Sigmoid colon (tissue), 7 donors: ENCODE data around the gene ARHGAP10. TPM values are rescaled to one million over a fixed set of nuclear protein-coding genes. Genes with fewer than 3 reads are reported as not detected.

Experiments used
- DNase-seq: peaks from one replicate; pipeline ENCODE4 v3.0.0-alpha.2; 2019
- H3K27ac ChIP-seq, 4 donors: fragments of 200-600 bp; sonication (generic); one replicate each; pipeline ENCODE4 v1.5.1; 2016 to 2019; ENCODE audit warnings: mild to moderate bottlenecking in 1 of 4
- H3K27me3 ChIP-seq, 3 donors: fragments of 200-600 bp; sonication (generic); one replicate each; pipeline ENCODE4 v1.5.1; 2019; ENCODE audit warnings: mild to moderate bottlenecking in 1 of 3
- H3K36me3 ChIP-seq, 4 donors: fragments of 200-600 bp; sonication (generic); one replicate each; pipeline ENCODE4 v1.5.1; 2016 to 2019
- H3K4me1 ChIP-seq, 4 donors: fragments of 200-600 bp; sonication (generic); one replicate each; pipeline ENCODE4 v1.5.1; 2017 to 2019
- H3K4me3 ChIP-seq, 4 donors: fragments of 200-600 bp; sonication (generic); one replicate each; pipeline ENCODE4 v1.5.1; 2017 to 2019; ENCODE audit warnings: mild to moderate bottlenecking in 2 of 4, moderate library complexity in 1 of 4
- H3K9me3 ChIP-seq, 4 donors: fragments of 200-600 bp in 3 of 4; sonication (generic) in 3 of 4; one replicate each; pipeline versions ENCODE4 v1.5.1 to v1.6.1; 2013 to 2019
- CTCF ChIP-seq, 4 experiments: fragments of 450-650 bp in 3 of 4; fragments of 200-600 bp in 1 of 4; IDR thresholded peaks; one replicate each; pipeline ENCODE4 v1.5.1; 2016 to 2019; ENCODE audit warnings: antibody characterized with exemption in 4 of 4, mild to moderate bottlenecking in 3 of 4, moderate library complexity in 2 of 4
- EP300 ChIP-seq, 4 donors: sonication (generic); formaldehyde crosslinking; IDR thresholded peaks; one replicate each; pipeline ENCODE4 v1.6.1; 2017; ENCODE audit warnings: antibody characterized with exemption in 4 of 4
- POLR2A ChIP-seq, 2 donors: fragments of 450-650 bp; IDR thresholded peaks; one replicate each; pipeline ENCODE4 v1.6.1; 2016; ENCODE audit warnings: antibody characterized with exemption in 2 of 2, mild to moderate bottlenecking in 2 of 2, moderate library complexity in 2 of 2
- POLR2AphosphoS5 ChIP-seq, 4 donors: sonication (generic); formaldehyde crosslinking; IDR thresholded peaks; one replicate each; pipeline ENCODE4 v1.6.1; 2017; ENCODE audit warnings: antibody characterized with exemption in 4 of 4
- WGBS, 2 donors: extraction: QIAGEN DNeasy Blood & Tissue Kit; methylation state at CpG; one replicate each; pipeline ENCODE4 v1.1.7; 2013; 5-methylcytosine and 5-hydroxymethylcytosine counted together
- intact Hi-C: fragments of 100-400 bp; cut with DNase I; formaldehyde crosslinking; loops from one replicate; pipeline ENCODE4 v1.15.1; 2023
- polyA plus RNA-seq, 3 donors: library from polyadenylated mRNA; stranded (reverse); fragments of 200-250 nt; gene quantifications; one replicate each; pipeline ENCODE4 v1.2.3, GENCODE V29; 2013
- total RNA-seq, 4 donors: library from RNA; depleted of rRNA; stranded (reverse); fragments of >200 nt; gene quantifications; one replicate each; pipeline ENCODE4 v1.1.0, GENCODE V29; 2016
- donor health status: healthy with polysubstance abuse.
- donor health status: Bipolar disorder and iron deficiency.
- donor health status: healthy.

The ARHGAP10 gene
- total and polyA plus RNA-seq, 7 donors, result 3.0 to 158 (median 123) TPM

- Histone ChIP-seq H3K4me3 (no peak overlapping the region), H3K9me3 (no peaks in the 10 kb centered on the region), H3K27ac (no peak overlapping the region), H3K27me3 (no peaks in the 10 kb centered on the region), H3K36me3 (no peaks in the 10 kb centered on the region), H3K4me1 (peaks cover 0 to 86% (median 70%) of the 10 kb centered on the region in 4 donors)
- 46 to 69% methylated on average over 3 of the region's 3 CpGs for WGBS, 2 donors
- intact Hi-C loops, result no loop called here
- DNase-seq, result no peak
- TF ChIP-seq POLR2A (IDR thresholded peaks at IDR 0.05), result no peak
- no peak for TF ChIP-seq EP300 (IDR thresholded peaks at IDR 0.05)
Observed at GRCh38 chr4:147809211-147809610, 77.3 kb downstream of the ARHGAP10 start.

- Histone ChIP-seq H3K4me1 (peaks cover 0 to 94% (median 86%) of the 10 kb centered on the region in 4 donors), H3K9me3 (no peaks in the 10 kb centered on the region), H3K4me3 (no peak overlapping the region), H3K27ac (peak overlapping the region; percentile 71 to 81 (median 78)), H3K27me3 (no peaks in the 10 kb centered on the region), H3K36me3 (no peaks in the 10 kb centered on the region)
- TF ChIP-seq POLR2A (IDR thresholded peaks at IDR 0.05) (no peak), CTCF (IDR thresholded peaks at IDR 0.05) (no peak), EP300 (IDR thresholded peaks at IDR 0.05) (no peak), POLR2AphosphoS5 (IDR thresholded peaks at IDR 0.05) (no peak)
- intact Hi-C loops, result no loop called here
- DNase-seq, result no peak
- WGBS, 2 donors, result 84 to 88% methylated on average over 6 of the region's 6 CpGs
Observed at GRCh38 chr4:147811878-147812277, 80.0 kb downstream of the ARHGAP10 start.

GRCh38 chr4:147813109-147813773 lies 81.4 kb downstream of the ARHGAP10 start:
- TF ChIP-seq POLR2AphosphoS5 (IDR thresholded peaks at IDR 0.05) (peak in 3 of 4 donors; percentile 6 to 26 (median 20)), POLR2A (IDR thresholded peaks at IDR 0.05) (no peak), EP300 (IDR thresholded peaks at IDR 0.05) (no peak)
- intact Hi-C loops, result no loop called here
- H3K27me3 ChIP-seq, result no peaks in the 10 kb centered on the region
- peak overlapping the region; percentile 71 to 81 (median 78) for H3K27ac ChIP-seq
- no peaks in the 10 kb centered on the region for H3K9me3 ChIP-seq
- no peaks in the 10 kb centered on the region for H3K36me3 ChIP-seq
- H3K4me3 ChIP-seq, result no peak overlapping the region
- no peak for DNase-seq
- H3K4me1 ChIP-seq, result peaks cover 0 to 99% (median 97%) of the 10 kb centered on the region in 4 donors
- WGBS, 2 donors, result 84 to 87% methylated on average over 7 of the region's 7 CpGs

GRCh38 chr4:147813973-147814372 lies 82.1 kb downstream of the ARHGAP10 start:
- peaks cover 0 to 96% (median 91%) of the 10 kb centered on the region in 4 donors for H3K4me1 ChIP-seq
- H3K9me3 ChIP-seq, result no peaks in the 10 kb centered on the region
- H3K36me3 ChIP-seq, result no peaks in the 10 kb centered on the region
- WGBS, 2 donors, result 80 to 90% methylated on average over 6 of the region's 6 CpGs
- DNase-seq, result no peak
- H3K4me3 ChIP-seq, result no peak overlapping the region
- TF ChIP-seq POLR2A (IDR thresholded peaks at IDR 0.05), result no peak
- TF ChIP-seq EP300 (IDR thresholded peaks at IDR 0.05), result no peak
- TF ChIP-seq CTCF (IDR thresholded peaks at IDR 0.05), result no peak
- no peak for TF ChIP-seq POLR2AphosphoS5 (IDR thresholded peaks at IDR 0.05)
- no peaks in the 10 kb centered on the region for H3K27me3 ChIP-seq
- H3K27ac ChIP-seq, result peak overlapping the region; percentile 71 to 81 (median 78)
- intact Hi-C loops, result no loop called here

- H3K27ac ChIP-seq, result peak overlapping the region; percentile 71 to 81 (median 78)
- WGBS, 2 donors, result 91 to 95% methylated on average over 3 of the region's 3 CpGs
- DNase-seq, result no peak
- peaks cover 0 to 92% (median 87%) of the 10 kb centered on the region in 4 donors for H3K4me1 ChIP-seq
- no peak overlapping the region for H3K4me3 ChIP-seq
- no peaks in the 10 kb centered on the region for H3K9me3 ChIP-seq
- intact Hi-C loops, result no loop called here
- TF ChIP-seq POLR2A (IDR thresholded peaks at IDR 0.05) (no peak), POLR2AphosphoS5 (IDR thresholded peaks at IDR 0.05) (no peak), CTCF (IDR thresholded peaks at IDR 0.05) (no peak), EP300 (IDR thresholded peaks at IDR 0.05) (no peak)
- no peaks in the 10 kb centered on the region for H3K36me3 ChIP-seq
- no peaks in the 10 kb centered on the region for H3K27me3 ChIP-seq
Observed at GRCh38 chr4:147814376-147814775, 82.5 kb downstream of the ARHGAP10 start.
